Stomach (tissue), 9 donors: ENCODE data around the gene CTDP1. TPM values are rescaled to one million over a fixed set of nuclear protein-coding genes. Genes with fewer than 3 reads are reported as not detected.

ENCODE experiments used
- DNase-seq, 2 donors: peaks; one replicate each; pipeline versions ENCODE4 v3.0.0 to v3.0.0-alpha.2; 2013 to 2019
- H3K27ac ChIP-seq, 5 donors: fragments of 200-600 bp in 4 of 5; sonication (generic) in 4 of 5; one replicate each; pipeline ENCODE4 v1.5.1; 2013 to 2019; ENCODE audit warnings: mild to moderate bottlenecking in 1 of 5, moderate library complexity in 1 of 5
- H3K27me3 ChIP-seq, 3 donors: fragments of 200-600 bp; sonication (generic); one replicate each; pipeline ENCODE4 v1.5.1; 2017 to 2019; ENCODE audit warnings: mixed run types in 1 of 3
- H3K36me3 ChIP-seq, 4 donors: fragments of 200-600 bp; sonication (generic); 1 replicate in 3 of 4; 2 replicates in 1 of 4; pipeline ENCODE4 v1.5.1; 2016 to 2019
- H3K4me1 ChIP-seq, 4 donors: fragments of 200-600 bp; sonication (generic); one replicate each; pipeline ENCODE4 v1.5.1; 2016 to 2019
- H3K4me3 ChIP-seq, 4 donors: fragments of 200-600 bp; sonication (generic) in 3 of 4; one replicate each; pipeline ENCODE4 v1.5.1; 2016 to 2019; ENCODE audit warnings: mild to moderate bottlenecking in 1 of 4
- H3K9me3 ChIP-seq, 4 donors: fragments of 200-600 bp; sonication (generic); one replicate each; pipeline ENCODE4 v1.5.1; 2016 to 2019
- CTCF ChIP-seq, 7 experiments: fragments of 450-650 bp in 4 of 7; fragments of 200-600 bp in 3 of 7; sonication (generic) in 3 of 7; IDR thresholded peaks; one replicate each; pipeline ENCODE4 v1.5.1; 2016 to 2019; ENCODE audit warnings: antibody characterized with exemption in 7 of 7, control low read depth in 2 of 7, mild to moderate bottlenecking in 1 of 7
- EP300 ChIP-seq: sonication (generic); formaldehyde crosslinking; IDR thresholded peaks from one replicate; pipeline ENCODE4 v1.6.1; 2017; ENCODE audit warnings: antibody characterized with exemption
- POLR2A ChIP-seq, 4 donors: fragments of 450-650 bp; IDR thresholded peaks; one replicate each; pipeline ENCODE4 v1.6.1; 2016; ENCODE audit warnings: antibody characterized with exemption in 4 of 4, control low read depth in 2 of 4, mild to moderate bottlenecking in 1 of 4, moderate library complexity in 1 of 4
- POLR2AphosphoS5 ChIP-seq, 3 donors: sonication (generic); formaldehyde crosslinking; IDR thresholded peaks; one replicate each; pipeline ENCODE4 v1.6.1; 2016; ENCODE audit warnings: antibody characterized with exemption in 3 of 3
- WGBS, 5 donors: extraction: QIAGEN DNeasy Blood & Tissue Kit in 3 of 5; methylation state at CpG; one replicate each; pipeline versions ENCODE4 v1.1.5 to v1.1.7; 2013 to 2018; 5-methylcytosine and 5-hydroxymethylcytosine counted together
- intact Hi-C: fragments of 100-400 bp; cut with DNase I; formaldehyde crosslinking; loops from one replicate; pipeline ENCODE4 v1.15.1; 2023; ENCODE audit warnings: low total_unique reads
- polyA plus RNA-seq, 3 donors: library from polyadenylated mRNA; stranded (reverse); fragments of 200-250 nt; gene quantifications; one replicate each; pipeline ENCODE4 v1.2.3, GENCODE V29; 2013
- total RNA-seq, 5 donors: library from RNA; depleted of rRNA; stranded (reverse); fragments of >200 nt; gene quantifications; one replicate each; pipeline versions ENCODE4 v1.1.0 to v1.2.3, GENCODE V29; 2014 to 2016
- donor health status: healthy with polysubstance abuse.
- donor health status: Bipolar disorder and iron deficiency.
- donor health status: healthy.

CTDP1 gene
- total and polyA plus RNA-seq, 8 donors: 7.6 to 50.7 (median 16.8) TPM

- no peak for TF ChIP-seq POLR2AphosphoS5 (IDR thresholded peaks at IDR 0.05)
- no peak for TF ChIP-seq POLR2A (IDR thresholded peaks at IDR 0.05)
- TF ChIP-seq CTCF (IDR thresholded peaks at IDR 0.05): no peak
- TF ChIP-seq EP300: no peak
Measured at GRCh38 chr18:79747156-79747845, 67.7 kb downstream of the CTDP1 start.

GRCh38 chr18:79748321-79749180 is 68.9 kb downstream of the CTDP1 start:
- Histone ChIP-seq H3K27ac (no peak overlapping the region), H3K9me3 (peaks cover 0 to 4% (median 0%) of the 10 kb centered on the region in 4 donors), H3K4me3 (no peak overlapping the region), H3K27me3 (no peaks in the 10 kb centered on the region), H3K4me1 (no peaks in the 10 kb centered on the region), H3K36me3 (peaks cover 14 to 62% (median 55%) of the 10 kb centered on the region in 4 donors)
- TF ChIP-seq CTCF (IDR thresholded peaks at IDR 0.05) (no peak), EP300 (no peak), POLR2AphosphoS5 (IDR thresholded peaks at IDR 0.05) (no peak), POLR2A (IDR thresholded peaks at IDR 0.05) (no peak)
- no peak for DNase-seq
- intact Hi-C loops: no loop called here
- 84 to 91% (median 90%) methylated on average over 23 to 36 of the region's 36 CpGs for WGBS, 5 donors

More at GRCh38 chr18:79747156-79747845, 67.7 kb downstream of the CTDP1 start:
- Histone ChIP-seq H3K27me3 (no peaks in the 10 kb centered on the region), H3K4me1 (no peaks in the 10 kb centered on the region), H3K36me3 (peaks cover 8 to 69% (median 61%) of the 10 kb centered on the region in 4 donors), H3K9me3 (peaks cover 0 to 4% (median 0%) of the 10 kb centered on the region in 4 donors), H3K4me3 (no peak overlapping the region), H3K27ac (no peak overlapping the region)
- 94 to 98% (median 97%) methylated on average over 25 to 35 of the region's 35 CpGs for WGBS, 5 donors
- intact Hi-C loops: no loop called here
- DNase-seq: no peak

- no peak for TF ChIP-seq POLR2AphosphoS5 (IDR thresholded peaks at IDR 0.05)
- no peak for TF ChIP-seq POLR2A (IDR thresholded peaks at IDR 0.05)
- TF ChIP-seq EP300: no peak
- no peak for TF ChIP-seq CTCF (IDR thresholded peaks at IDR 0.05)
- 84 to 91% (median 87%) methylated on average over 49 of the region's 49 CpGs for WGBS, 5 donors
- intact Hi-C loops: no loop called here
- H3K27ac ChIP-seq: no peak overlapping the region
- H3K4me1 ChIP-seq: no peaks in the 10 kb centered on the region
- peaks cover 0 to 4% (median 0%) of the 10 kb centered on the region in 4 donors for H3K9me3 ChIP-seq
- H3K27me3 ChIP-seq: no peaks in the 10 kb centered on the region
- DNase-seq: peak in 1 of 2 donors; percentile 81
- H3K4me3 ChIP-seq: no peak overlapping the region
- H3K36me3 ChIP-seq: peaks cover 23 to 62% (median 58%) of the 10 kb centered on the region in 4 donors
Measured at GRCh38 chr18:79749251-79750191, 69.9 kb downstream of the CTDP1 start.
